ENCODE data around the gene HP1BP3.
A peak's percentile ranks its signal among the peaks of the same experiment; 100 is the strongest.

The HP1BP3 gene

GRCh38 chr1:20732588-20733359 lies 54.3 kb downstream of the HP1BP3 start, which contains the start of gene SH2D5:
TSS of gene SH2D5 (minus strand) at chr1:20732703. CDS start at chr1:20728044, 4,659 bp downstream.
- Histone ChIP-seq H3K4me1 (ENCODE audit: control insufficient read depth, insufficient read depth, low read length) (peaks cover 26% of the 10 kb centered on the region), H3K9ac (ENCODE audit: low read depth, low read length) (no peak within 1 kb of the TSS), H3K27ac (ENCODE audit: low read depth, low read length) (peak within 1 kb of the TSS; percentile 6)

DNA sequence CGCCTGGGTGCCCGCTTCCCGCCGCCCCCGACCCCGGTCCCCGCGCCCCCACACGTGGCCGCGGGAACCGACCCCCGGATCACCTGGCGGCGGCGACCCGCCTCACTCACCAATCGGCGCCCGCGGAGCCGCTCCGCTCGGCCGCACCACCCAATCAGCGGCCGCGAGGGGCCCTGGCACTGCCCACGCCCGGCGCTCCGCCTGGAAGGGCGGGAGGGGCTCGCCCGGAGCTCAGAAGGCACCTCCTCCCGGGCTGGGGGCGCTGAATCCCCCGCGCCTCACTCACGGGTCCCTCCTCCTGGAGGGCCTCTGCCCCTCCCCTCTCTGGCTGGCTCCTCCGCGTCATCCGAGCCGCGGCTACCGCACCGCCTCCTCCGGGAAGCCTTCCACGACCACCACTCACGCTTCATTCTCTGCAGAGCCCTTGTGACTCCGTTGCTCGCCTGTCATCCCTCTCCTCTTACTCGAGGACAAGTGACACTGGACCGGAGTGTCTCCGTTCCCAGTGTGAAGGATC lies 55.0 kb downstream of the HP1BP3 start:
- H3K4me3 ChIP-seq (ENCODE audit: low read depth, low read length) = peak overlapping the region; percentile 71
- peaks cover 49% of the 10 kb centered on the region for H3K27me3 ChIP-seq (ENCODE audit: control insufficient read depth, insufficient read depth, low read length)

More at GRCh38 chr1:20732588-20733359, 54.3 kb downstream of the HP1BP3 start, which contains the start of gene SH2D5:
- Histone ChIP-seq H3K9me3 (ENCODE audit: control insufficient read depth, insufficient read depth, low read length) (no peaks in the 10 kb centered on the region), H3K27me3 (ENCODE audit: control insufficient read depth, insufficient read depth, low read length) (peaks cover 49% of the 10 kb centered on the region), H3K4me3 (ENCODE audit: low read depth, low read length) (peak within 1 kb of the TSS; percentile 71), H3K36me3 (ENCODE audit: control insufficient read depth, insufficient read depth, low read length) (peaks cover 4% of the 10 kb centered on the region; the same call in 1 of the 2 replicates)

GRCh38 chr1:20731057-20731991 lies 55.8 kb downstream of the HP1BP3 start:
- peak overlapping the region; percentile 71; the same call in 1 of the 2 replicates for H3K4me3 ChIP-seq (ENCODE audit: low read depth, low read length)
- H3K9ac ChIP-seq (ENCODE audit: low read depth, low read length) = no peak overlapping the region
- no peaks in the 10 kb centered on the region for H3K36me3 ChIP-seq (ENCODE audit: control insufficient read depth, insufficient read depth, low read length)
- no peak overlapping the region for H3K27ac ChIP-seq (ENCODE audit: low read depth, low read length)
- H3K9me3 ChIP-seq (ENCODE audit: control insufficient read depth, insufficient read depth, low read length) = no peaks in the 10 kb centered on the region
- peaks cover 49% of the 10 kb centered on the region for H3K27me3 ChIP-seq (ENCODE audit: control insufficient read depth, insufficient read depth, low read length)
- H3K4me1 ChIP-seq (ENCODE audit: control insufficient read depth, insufficient read depth, low read length) = peaks cover 32% of the 10 kb centered on the region

More for the DNA sequence above, 55.0 kb downstream of the HP1BP3 start:
- H3K9me3 ChIP-seq (ENCODE audit: control insufficient read depth, insufficient read depth, low read length) = no peaks in the 10 kb centered on the region
- H3K4me1 ChIP-seq (ENCODE audit: control insufficient read depth, insufficient read depth, low read length) = peaks cover 32% of the 10 kb centered on the region
- no peak overlapping the region for H3K9ac ChIP-seq (ENCODE audit: low read depth, low read length)
- no peak overlapping the region for H3K27ac ChIP-seq (ENCODE audit: low read depth, low read length)
- no peaks in the 10 kb centered on the region for H3K36me3 ChIP-seq (ENCODE audit: control insufficient read depth, insufficient read depth, low read length)

DNA sequence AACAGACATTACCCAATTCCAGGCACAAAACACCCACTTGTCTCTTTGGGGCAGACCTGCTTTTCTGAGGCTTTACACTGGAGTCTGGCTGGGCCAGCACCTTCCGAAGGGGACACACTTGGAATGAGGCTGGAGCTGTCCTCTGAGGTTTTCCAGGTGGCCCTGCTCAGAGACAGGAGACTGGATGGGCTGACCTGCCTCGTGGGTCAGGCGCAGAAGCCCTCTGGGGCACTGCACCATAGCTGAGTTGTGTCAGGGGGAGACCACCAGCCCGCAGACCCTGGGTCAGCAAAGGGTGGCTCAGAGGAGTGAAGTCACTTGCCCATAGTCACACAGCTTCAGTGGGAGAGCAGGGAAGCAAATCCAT lies 56.4 kb downstream of the HP1BP3 start:
- H3K9ac ChIP-seq (ENCODE audit: low read depth, low read length) = no peak overlapping the region
- no peak overlapping the region for H3K27ac ChIP-seq (ENCODE audit: low read depth, low read length)
- H3K9me3 ChIP-seq (ENCODE audit: control insufficient read depth, insufficient read depth, low read length) = no peaks in the 10 kb centered on the region
- no peak overlapping the region for H3K4me3 ChIP-seq (ENCODE audit: low read depth, low read length)
- H3K27me3 ChIP-seq (ENCODE audit: control insufficient read depth, insufficient read depth, low read length) = peaks cover 49% of the 10 kb centered on the region
- H3K36me3 ChIP-seq (ENCODE audit: control insufficient read depth, insufficient read depth, low read length) = no peaks in the 10 kb centered on the region
- peaks cover 32% of the 10 kb centered on the region for H3K4me1 ChIP-seq (ENCODE audit: control insufficient read depth, insufficient read depth, low read length)

GRCh38 chr1:20729990-20730689 lies 57.0 kb downstream of the HP1BP3 start:
- peaks cover 49% of the 10 kb centered on the region for H3K27me3 ChIP-seq (ENCODE audit: control insufficient read depth, insufficient read depth, low read length)
- no peaks in the 10 kb centered on the region for H3K36me3 ChIP-seq (ENCODE audit: control insufficient read depth, insufficient read depth, low read length)
- peak overlapping the region; percentile 23; the same call in 1 of the 2 replicates for H3K4me3 ChIP-seq (ENCODE audit: low read depth, low read length)
- no peak overlapping the region for H3K27ac ChIP-seq (ENCODE audit: low read depth, low read length)
- no peaks in the 10 kb centered on the region for H3K9me3 ChIP-seq (ENCODE audit: control insufficient read depth, insufficient read depth, low read length)
- H3K4me1 ChIP-seq (ENCODE audit: control insufficient read depth, insufficient read depth, low read length) = peaks cover 32% of the 10 kb centered on the region
- no peak overlapping the region for H3K9ac ChIP-seq (ENCODE audit: low read depth, low read length)

DNA sequence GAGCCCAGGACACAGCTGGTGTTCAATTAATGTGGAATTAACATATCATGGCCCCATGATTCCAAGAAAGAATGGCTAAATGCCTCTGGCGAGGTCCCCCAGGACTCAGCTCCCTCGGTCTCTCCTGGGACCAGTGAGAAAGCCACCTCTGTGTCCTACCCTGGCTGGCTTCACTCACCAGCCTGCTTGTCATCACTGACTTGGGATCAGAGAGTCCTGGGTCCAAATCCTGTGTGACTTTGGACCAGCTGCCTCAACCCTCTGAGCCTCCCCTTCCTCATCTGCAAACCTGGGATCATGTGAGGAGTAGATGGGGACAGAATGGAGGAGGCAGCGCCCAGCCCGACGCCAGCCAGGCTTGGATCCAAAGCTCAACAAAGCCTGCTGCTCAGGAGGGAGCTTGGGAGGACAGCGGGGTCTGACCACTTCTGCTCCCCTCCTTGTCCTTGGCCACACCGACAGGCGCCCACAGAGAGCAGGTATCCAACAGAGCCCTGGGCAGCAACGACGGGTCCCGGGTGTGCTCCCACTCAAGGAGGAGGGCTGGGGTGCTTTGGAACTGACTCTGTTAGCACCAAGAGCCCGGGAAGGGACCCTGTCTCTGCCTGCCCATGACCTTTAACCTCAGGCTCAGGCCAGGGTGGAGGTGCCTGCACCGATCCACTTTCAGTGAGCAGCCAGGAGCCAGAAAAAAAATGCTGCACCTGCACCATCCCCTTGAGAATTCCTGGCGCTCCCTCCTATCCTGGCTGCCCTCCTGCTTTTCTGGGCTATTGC lies 57.8 kb downstream of the HP1BP3 start:
- no peak overlapping the region for H3K27ac ChIP-seq (ENCODE audit: low read depth, low read length)
- no peak overlapping the region for H3K9ac ChIP-seq (ENCODE audit: low read depth, low read length)
- peaks cover 32% of the 10 kb centered on the region for H3K4me1 ChIP-seq (ENCODE audit: control insufficient read depth, insufficient read depth, low read length)
- H3K4me3 ChIP-seq (ENCODE audit: low read depth, low read length) = peak overlapping the region; percentile 23; the same call in 1 of the 2 replicates
- H3K36me3 ChIP-seq (ENCODE audit: control insufficient read depth, insufficient read depth, low read length) = no peaks in the 10 kb centered on the region
- H3K9me3 ChIP-seq (ENCODE audit: control insufficient read depth, insufficient read depth, low read length) = no peaks in the 10 kb centered on the region
- H3K27me3 ChIP-seq (ENCODE audit: control insufficient read depth, insufficient read depth, low read length) = peaks cover 49% of the 10 kb centered on the region

DNA sequence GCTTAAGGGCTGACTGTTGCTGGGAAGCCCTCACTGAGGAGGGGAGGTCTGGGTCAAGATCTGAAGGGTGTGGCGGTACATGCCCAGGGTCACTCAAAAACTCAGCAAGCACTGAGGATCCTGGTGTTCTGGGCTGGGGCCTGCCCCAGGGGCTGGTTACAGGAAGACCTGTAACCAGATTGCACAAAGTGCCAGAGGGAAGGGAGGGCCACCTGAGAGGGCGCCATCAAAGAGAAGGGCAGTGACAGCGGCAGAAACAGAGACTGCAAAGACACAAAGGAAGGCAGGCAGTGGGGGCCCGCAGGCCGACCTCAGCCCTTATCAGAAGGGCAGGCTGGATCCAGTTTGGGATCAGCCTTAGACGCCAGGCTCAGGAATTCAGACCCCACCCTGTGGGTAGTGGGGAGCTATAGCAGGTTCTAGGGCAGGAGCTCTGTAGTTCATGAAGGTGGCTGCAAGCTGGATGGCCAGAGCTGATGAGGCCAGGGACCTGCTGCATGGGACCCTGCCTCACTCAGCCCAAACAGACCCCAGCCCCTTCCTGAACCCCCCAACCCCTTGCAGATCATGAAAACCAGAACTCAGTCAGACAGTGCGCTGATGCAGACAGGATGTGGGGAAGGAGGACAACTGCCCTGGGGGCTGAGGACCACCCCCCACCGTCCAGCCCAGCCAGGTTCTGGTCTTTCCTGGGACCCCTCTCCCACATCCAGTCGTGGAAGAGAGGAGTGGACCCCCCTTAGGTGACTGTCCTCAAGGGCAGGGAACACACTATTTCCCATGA lies 58.5 kb downstream of the HP1BP3 start:
- H3K9ac ChIP-seq (ENCODE audit: low read depth, low read length) = no peak overlapping the region
- peaks cover 32% of the 10 kb centered on the region for H3K4me1 ChIP-seq (ENCODE audit: control insufficient read depth, insufficient read depth, low read length)
- no peaks in the 10 kb centered on the region for H3K36me3 ChIP-seq (ENCODE audit: control insufficient read depth, insufficient read depth, low read length)
- peak overlapping the region; percentile 37 for H3K4me3 ChIP-seq (ENCODE audit: low read depth, low read length)
- peaks cover 42% of the 10 kb centered on the region for H3K27me3 ChIP-seq (ENCODE audit: control insufficient read depth, insufficient read depth, low read length)
- H3K27ac ChIP-seq (ENCODE audit: low read depth, low read length) = no peak overlapping the region
- no peaks in the 10 kb centered on the region for H3K9me3 ChIP-seq (ENCODE audit: control insufficient read depth, insufficient read depth, low read length)

- H3K27ac ChIP-seq (ENCODE audit: low read depth, low read length) = no peak overlapping the region
- H3K36me3 ChIP-seq (ENCODE audit: control insufficient read depth, insufficient read depth, low read length) = no peaks in the 10 kb centered on the region
- peak overlapping the region; percentile 37 for H3K4me3 ChIP-seq (ENCODE audit: low read depth, low read length)
- H3K4me1 ChIP-seq (ENCODE audit: control insufficient read depth, insufficient read depth, low read length) = peaks cover 26% of the 10 kb centered on the region
- peaks cover 35% of the 10 kb centered on the region for H3K27me3 ChIP-seq (ENCODE audit: control insufficient read depth, insufficient read depth, low read length)
- H3K9ac ChIP-seq (ENCODE audit: low read depth, low read length) = no peak overlapping the region
- no peaks in the 10 kb centered on the region for H3K9me3 ChIP-seq (ENCODE audit: control insufficient read depth, insufficient read depth, low read length)
These were observed 59.3 kb downstream of the HP1BP3 start for GRCh38 chr1:20727746-20728316.
